ENCODE results near the gene MOB2.

MOB2 gene

DNA sequence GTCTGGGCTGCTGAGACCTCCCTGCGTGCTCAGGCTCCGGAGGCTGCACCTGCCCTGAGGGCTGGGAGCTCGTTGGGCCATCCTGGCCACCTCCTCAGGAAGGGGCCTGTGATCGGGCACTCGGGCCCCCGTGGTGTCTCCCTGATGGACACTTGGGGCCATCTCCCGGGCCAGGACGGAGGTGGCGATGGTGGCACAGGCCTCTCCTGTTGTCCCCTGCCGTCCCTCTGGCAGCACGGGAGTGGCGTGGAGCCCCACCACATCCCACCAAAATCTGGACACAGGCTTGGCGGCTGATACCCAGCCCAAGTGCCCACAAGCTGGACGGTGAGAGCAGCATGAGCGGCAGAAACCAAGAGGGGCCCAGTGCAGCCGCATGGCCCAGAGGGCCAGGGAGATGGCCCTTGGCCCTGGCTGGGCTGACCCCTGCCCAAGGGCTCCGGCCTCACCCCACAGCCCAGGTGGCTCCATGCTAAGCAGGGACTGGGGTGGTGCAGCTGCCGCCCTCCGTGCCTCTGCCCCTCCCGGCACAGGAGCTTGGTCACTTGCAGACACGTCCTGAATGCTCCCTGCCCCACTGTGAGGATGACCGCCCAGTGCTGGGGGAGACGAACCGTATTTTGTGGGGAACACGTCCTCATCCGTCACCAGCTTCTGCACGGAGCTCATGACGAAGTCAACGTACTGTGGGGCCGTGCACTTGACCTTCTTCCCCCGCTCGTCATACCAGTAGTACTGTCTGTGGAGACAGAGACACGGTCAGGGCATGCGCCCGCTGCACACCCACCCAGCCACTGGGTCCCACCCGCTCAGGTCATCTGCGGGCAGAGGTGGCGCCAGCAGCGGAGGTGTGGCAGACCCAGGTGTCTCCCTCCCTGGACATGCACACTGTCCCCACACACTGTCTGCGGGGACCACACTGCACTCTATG is 15.6 kb downstream of the MOB2 start:
- DNase-seq, result no peak

DNA sequence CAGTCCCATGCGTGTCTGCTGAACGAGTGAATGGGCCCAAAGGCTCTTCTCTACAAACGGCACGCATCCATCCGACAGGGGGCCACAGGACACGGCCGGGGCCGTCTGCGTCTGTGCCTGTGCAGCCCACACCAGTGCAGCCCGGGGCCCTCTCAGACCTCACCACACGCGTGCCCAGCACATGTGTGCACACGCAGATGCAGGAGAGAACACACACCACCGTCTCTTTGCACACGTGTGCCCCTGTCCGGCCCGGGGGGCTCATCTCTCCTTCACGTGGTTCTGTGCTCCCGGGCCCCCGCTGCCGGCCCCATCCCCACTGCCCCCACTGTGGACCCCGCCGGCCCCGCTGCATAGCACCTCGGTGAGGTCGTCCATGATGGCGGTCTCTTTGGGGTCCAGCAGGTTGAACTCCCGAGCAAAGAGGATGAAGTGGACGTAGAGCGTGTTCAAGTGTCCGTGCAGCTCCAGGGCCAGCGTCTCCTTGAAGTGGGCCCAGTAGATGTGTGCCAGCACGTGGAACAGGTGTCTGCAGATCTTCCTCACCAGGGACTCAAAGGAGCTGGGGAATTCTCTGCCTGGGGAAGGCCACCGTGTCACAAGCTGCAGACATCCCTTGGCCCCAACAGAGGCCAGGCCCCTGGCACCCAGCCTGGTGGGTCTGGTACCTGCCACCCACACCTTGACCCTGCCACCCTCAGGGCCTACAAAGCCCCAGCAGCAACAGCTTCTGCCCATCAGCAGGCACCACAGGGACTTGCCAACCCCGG is 16.5 kb downstream of the MOB2 start:
- no peak for DNase-seq

GRCh38 chr11:1469287-1469910 is 17.2 kb downstream of the MOB2 start:
- DNase-seq, result no peak

- DNase-seq, result no peak
These were observed 18.0 kb downstream of the MOB2 start for GRCh38 chr11:1468473-1469066.

DNA sequence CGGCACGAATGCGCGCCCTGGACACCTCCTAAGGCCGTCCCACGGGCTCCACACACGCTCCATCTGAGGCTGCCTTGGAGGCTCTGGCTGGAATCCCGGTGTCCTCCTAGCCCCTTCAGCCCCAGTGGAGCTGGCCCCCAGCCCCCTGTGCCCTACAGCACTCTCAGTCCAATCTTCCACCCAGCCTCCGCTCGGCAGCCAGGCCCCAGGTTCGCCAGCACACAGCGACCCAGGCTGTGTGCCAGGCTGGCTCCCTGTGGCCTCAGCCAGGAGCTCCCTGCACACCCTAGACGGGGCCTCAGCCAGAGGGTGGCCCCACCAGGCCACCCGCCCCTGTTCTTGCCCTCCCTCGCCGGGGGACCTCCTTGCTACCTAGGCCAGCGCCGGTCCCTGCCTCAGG is 18.6 kb downstream of the MOB2 start:
- no peak for DNase-seq

DNA sequence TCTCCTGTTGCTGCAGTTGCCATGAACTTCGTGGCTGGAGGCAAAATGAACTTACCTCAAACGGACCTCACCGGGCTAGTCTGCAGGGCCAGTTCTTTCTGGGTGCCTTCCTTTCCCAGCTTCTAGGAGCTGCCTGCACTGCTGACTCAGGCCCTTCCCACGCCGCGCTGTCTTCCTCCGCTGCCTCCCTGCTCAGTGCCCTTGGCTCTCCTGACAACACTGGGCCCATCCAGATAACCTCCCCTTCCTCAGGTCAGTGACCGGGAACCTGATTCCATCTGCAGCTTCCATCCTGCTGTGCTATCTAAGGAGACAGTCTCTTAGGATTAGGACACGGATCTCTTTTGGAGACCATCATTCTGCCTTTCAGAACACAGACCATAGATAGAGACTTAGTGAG is 19.3 kb downstream of the MOB2 start:
- DNase-seq, result no peak

- no peak for DNase-seq
These were observed 19.8 kb downstream of the MOB2 start for GRCh38 chr11:1466784-1467183.

GRCh38 chr11:1463056-1463455 is 23.5 kb downstream of the MOB2 start:
- no peak for DNase-seq

- no peak for DNase-seq
These were observed 23.9 kb downstream of the MOB2 start for GRCh38 chr11:1462698-1462975.

DNA sequence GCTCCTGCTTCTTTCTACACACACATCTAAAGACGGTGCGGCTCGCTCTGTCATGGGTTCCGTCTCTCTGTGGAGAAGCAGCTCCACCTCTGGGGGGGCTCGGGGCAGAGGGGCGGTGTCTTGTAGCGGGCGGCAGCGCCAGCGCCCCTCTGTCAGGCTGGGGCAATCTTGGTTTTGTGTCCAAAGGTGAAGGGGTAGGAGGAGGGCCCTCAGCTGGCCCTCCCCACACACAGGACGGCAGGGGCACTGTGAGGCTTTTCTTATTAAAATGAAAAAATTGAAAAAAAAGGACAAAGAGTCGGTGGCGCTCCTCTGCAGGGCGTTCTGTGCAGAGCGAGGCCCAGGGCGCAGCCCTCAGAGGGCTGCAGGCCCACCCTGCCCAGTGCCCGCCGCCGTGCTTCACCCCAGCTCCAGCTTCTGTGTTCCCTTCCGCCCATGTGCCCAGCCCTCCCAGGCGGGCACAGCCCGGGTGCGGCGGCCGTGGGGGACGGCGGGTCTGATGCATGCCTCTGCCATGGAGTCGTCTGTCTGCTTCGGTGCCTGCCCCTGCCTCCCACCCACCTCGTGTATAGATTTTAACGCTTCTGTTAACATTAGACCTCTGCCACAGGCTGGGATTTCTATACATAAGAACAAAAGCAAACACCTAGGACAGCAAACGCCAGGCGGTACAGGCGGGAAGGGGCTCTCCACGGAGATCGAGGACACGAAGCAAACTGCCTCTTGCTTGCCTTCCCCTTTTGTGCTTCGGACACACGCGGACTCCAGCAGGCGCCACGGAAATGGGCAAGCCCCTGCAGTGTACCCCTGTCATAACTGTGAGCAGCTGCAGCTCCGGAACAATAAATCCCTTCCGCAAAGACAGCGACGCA is 24.5 kb downstream of the MOB2 start:
- no peak for DNase-seq

GRCh38 chr11:1460986-1461825 is 25.4 kb downstream of the MOB2 start:
- no peak for DNase-seq

- DNase-seq, result no peak
These were observed 26.1 kb downstream of the MOB2 start for GRCh38 chr11:1460396-1460985.

GRCh38 chr11:1459764-1460395 is 26.7 kb downstream of the MOB2 start:
- no peak for DNase-seq

DNA sequence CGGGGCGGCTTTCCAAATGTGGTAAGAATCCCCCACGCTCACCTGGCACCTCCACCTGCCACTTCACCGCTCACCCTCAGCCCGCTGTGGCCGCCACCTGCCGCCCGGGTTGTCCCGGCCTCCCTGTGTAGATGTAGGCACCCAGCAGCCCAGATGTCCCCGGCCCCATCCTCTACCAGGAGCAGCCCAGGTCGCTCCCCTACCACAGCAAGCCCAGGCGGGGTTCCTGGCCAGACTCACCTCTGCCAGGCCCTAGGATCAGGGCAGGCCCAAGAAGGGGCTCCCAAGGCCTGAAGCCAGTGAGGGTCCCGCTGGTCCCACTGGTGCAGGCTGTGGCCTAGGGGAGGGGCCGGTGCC is 27.4 kb downstream of the MOB2 start:
- DNase-seq, result no peak

GRCh38 chr11:1458340-1459218 is 28.0 kb downstream of the MOB2 start:
- no peak for DNase-seq

DNA sequence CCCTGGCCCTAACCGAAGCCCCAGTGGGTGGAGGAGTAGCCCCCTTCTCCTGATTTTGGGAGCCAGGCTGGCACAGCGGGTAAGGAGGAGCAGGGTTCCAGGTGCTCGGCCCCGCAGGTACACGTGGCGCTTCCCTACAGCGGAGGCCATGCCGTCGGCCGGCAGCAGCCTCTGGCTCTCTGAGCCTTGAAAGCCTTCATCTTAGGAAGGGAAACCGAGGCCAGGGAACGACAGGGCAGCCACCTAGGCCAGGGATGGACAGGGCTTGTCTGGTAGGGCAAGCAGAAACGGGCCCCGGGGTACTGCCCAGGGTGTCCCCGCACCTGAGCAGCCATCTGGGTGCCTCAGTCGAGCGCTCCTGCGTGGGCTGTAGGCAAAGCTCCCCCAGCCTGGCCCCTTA is 28.7 kb downstream of the MOB2 start:
- DNase-seq, result no peak

- DNase-seq, result no peak
These were observed 29.3 kb downstream of the MOB2 start for GRCh38 chr11:1457326-1457680.

DNA sequence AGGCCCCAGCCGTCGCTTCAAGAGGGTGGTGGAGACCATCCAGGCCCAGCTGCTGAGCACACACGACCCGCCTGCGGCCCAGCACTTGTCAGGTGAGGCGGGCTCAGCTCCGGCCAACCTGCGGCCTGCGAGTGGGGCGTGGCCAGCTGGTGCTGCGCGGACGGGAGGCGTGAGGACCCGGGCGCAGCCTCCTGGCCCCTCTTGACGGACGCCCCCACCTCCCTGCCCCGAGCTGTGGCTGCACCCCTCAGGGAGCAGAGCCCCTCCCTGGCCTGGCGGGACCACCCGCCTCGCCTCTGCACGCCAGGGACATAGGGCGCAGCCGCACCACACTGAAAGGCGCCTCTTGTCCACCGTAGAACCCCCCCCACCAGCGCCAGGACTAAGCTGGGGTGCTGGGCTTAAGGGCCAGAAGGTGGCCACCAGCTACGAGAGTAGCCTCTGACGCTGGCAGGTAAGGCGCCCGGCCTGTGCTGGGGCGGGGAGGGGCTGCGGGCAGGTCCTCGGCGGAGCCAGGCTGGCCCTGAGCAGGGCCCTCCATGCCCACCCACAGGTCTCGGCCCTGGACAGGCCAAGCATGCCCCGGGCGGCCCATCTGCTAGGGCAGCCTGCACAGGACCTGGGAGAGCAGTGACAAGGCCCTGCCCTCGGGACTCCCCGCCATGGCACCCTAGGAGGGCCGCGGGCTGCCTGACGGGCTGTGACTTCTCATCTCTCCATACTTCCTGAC is 29.8 kb downstream of the MOB2 start:
- DNase-seq, result no peak

GRCh38 chr11:1456176-1456575 is 30.4 kb downstream of the MOB2 start:
- no peak for DNase-seq
